Stimulated activated CD4-positive, alpha-beta T cell treated with anti-CD3 and anti-CD28 coated beads, Interleukin-1b, Interleukin-23, amount 100 ng/mL, for 4 hours (primary cell): ENCODE data around the gene FBXO44.

Source experiments
- DNase-seq, 2 donors: peaks; one replicate each; pipeline ENCODE4 v3.0.0-alpha.2; 2020; ENCODE audit warnings: low read depth in 2 of 2

Gene FBXO44

GRCh38 chr1:11640101-11640500 is 14.6 kb upstream of the FBXO44 start:
- DNase-seq = no peak

DNA sequence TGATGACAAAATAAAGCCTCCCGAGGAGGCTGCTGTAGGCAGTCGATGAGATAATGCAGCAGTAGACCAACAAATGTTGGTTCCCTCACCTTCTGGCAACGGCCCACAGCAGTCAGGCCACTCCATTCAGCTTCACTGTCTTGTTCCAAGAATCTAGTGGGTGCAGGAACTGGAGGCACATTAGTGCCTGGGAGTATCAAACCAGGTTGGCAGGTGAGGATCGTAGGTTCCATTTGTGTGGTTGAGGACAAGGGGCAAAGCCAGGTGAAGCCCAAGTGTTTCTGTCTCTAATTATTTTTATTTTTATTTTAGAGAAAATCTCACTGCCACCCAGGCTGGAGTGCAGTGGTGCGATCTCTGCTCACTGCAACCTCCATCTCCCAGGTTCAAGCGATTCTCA is 13.7 kb upstream of the FBXO44 start:
- DNase-seq = no peak

GRCh38 chr1:11641776-11642305 is 12.8 kb upstream of the FBXO44 start:
- no peak for DNase-seq

DNA sequence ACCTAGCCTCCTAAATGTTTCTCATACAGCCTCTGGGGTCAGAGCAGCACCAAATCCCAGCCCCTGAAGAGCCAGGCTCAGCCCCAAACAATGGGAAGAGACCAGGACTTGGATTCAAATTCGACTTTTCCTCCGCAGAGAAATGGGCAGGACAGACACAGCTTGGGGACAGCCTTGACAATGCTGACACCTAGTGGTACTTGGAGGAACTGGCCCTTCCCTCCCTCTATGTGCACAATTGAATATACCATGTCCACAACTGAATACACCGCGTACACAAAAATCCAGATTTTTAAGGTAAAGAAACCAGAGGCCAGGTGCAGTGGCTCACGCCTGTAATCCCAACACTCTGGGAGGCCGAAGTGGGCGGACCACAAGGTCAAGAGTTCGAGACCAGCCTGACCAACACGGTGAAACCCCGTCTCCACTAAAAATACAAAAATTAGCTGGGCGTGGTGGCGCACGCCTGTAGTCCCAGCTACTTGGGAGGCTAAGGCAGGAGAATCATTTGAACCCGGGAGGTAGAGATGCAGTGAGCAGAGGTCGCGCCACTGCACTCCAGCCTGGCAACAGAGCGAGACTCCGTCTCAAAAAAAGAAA is 12.2 kb upstream of the FBXO44 start:
- DNase-seq = peak; percentile 45 to 68

- no peak for DNase-seq
Observed at GRCh38 chr1:11643782-11644181, 10.9 kb upstream of the FBXO44 start.

- DNase-seq = no peak
Observed at GRCh38 chr1:11645270-11645669, 9.4 kb upstream of the FBXO44 start.

DNA sequence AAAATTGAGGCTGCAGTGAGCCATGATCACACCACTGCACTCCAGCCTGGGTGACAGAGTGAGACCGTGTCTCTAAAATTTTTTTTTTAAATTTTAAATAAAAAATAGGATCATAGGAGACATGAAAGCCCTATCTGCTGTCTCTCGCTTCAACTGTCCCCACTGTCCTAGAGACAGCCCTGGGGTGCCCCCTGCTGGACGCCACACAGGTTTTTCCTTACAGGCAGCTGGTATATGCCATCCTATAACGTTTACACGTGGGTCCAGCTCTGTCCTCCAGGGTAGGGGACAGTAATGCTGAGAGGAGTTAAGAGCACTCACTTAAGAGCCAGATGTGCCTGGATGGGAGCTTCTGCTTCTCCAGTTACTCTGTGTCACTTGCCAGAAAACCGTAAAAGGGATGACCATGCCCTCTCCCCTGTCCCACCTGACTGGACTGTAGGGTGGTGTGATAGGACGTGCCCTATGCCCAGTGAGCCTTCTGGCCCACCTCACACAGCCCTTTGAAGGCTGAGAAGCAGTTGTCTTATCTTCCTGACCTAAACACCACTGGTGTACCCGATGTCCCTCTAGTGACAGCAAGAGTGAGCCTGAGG is 8.9 kb upstream of the FBXO44 start:
- peak; percentile 76 to 81 for DNase-seq

GRCh38 chr1:11646317-11646716 is 8.4 kb upstream of the FBXO44 start:
- DNase-seq = no peak

DNA sequence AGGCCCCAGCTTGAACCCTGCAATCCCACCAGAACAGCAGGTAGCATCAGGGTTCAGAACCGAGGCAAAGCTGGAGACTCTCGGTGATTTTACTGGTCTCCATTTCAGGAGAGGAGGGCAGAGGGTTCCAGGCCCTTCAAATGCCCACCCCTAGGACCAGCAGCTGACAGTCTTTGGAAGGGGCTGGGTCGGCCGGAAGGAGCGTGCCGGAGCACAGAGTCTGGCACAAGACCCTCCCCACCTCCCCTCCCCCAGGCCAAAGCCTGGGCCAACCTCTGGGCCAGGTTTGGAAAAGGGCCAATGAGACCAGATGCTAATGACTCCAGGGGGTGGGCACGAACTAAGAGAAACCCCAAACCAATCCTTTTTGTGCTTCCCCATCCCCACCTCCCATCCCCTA is 7.3 kb upstream of the FBXO44 start:
- DNase-seq = no peak

- no peak for DNase-seq
Observed at GRCh38 chr1:11648039-11648438, 6.6 kb upstream of the FBXO44 start.

DNA sequence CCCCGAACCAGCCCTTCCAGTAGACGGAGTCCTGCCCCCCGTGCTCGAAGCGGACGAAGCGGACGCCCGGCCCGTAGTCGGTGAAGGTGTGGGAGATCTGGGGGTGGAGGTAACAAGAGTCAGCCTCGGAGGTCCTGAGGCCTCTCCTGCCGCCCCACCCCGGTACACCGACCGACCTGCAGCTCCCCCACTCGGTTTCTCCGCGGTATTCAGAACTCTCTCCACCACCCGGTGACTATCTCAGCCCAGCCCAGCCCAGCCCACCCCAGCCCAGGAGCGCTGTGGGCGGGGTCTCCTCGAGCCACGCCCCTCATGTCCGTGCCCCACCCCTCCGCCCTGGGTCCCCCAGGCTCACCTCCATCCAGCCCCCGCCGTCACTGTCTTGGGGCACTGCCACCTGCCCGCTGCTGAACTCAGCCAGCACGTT is 5.9 kb upstream of the FBXO44 start:
- peak in 1 of 2 donors; percentile 36 for DNase-seq

- no peak for DNase-seq
Observed at GRCh38 chr1:11649237-11649623, 5.4 kb upstream of the FBXO44 start.

DNA sequence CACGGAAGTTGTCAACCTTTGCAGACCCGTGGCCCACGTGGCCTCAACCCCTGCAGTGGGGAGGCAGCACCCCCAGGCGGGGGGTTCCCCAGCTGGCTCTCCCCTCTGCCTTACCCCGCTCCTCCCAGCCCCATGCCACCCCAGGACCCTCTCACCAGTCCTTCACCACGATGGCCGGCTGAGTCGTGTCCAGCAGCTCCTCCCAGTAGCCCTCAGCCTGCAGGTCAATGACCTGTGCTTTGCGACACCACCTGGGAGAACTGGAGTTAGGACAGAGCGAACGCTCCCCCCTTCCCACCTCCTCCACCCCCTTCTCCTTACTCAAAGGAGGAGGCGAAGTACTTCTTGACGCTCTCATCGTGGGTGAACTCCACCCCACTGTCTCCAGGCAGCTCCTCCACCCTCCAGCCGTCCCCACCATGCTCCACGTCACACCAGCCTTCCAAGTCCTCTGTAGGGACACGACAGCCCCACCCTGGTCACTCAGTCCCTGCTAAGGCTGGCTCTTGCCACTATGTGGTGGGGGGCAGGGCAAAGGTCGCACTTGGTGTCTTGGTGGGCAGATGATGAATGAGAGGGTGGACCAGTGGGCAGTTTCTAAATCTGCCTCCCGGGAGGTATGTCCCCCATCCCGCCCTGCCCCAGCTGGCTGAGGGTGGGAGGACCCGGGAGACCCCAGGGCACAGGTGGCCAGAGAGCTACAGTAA is 4.9 kb upstream of the FBXO44 start:
- no peak for DNase-seq

DNA sequence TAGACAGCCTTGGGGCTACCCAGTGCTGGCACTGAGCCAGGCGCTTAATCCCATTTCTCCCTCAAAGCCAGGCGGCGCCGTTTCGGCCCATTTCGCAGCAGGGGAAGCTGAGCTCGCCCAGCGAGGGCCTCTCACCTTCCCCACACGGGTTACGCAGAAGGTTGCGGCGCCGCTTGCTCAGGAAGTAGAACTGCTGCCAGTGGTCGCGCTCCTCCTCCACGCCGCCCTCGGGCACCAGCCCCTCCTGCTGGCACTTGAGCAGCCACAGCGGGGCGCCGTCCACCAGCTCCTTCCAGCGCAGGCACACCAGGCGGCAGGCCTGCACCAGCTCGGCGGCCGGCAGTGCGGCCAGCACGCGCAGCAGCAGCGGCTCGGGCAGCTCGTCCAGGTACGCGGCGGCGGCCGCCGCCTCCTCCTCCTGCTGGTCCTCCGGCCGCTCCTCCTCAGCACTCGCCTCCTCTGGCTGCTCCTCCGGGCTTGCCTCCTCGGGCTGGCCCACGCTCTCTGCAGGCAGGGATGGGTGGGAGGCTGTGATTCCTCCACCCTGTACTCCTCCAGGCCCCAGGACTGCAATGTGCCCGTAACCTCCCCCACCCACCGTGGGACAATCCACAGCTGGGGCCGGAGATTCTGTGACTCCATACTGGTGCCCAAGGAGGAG is 4.2 kb upstream of the FBXO44 start:
- peak; percentile 53 to 65 for DNase-seq

- DNase-seq = no peak
Observed at GRCh38 chr1:11651017-11651416, 3.7 kb upstream of the FBXO44 start.

- no peak for DNase-seq
Observed at GRCh38 chr1:11652203-11652780, 2.4 kb upstream of the FBXO44 start.

DNA sequence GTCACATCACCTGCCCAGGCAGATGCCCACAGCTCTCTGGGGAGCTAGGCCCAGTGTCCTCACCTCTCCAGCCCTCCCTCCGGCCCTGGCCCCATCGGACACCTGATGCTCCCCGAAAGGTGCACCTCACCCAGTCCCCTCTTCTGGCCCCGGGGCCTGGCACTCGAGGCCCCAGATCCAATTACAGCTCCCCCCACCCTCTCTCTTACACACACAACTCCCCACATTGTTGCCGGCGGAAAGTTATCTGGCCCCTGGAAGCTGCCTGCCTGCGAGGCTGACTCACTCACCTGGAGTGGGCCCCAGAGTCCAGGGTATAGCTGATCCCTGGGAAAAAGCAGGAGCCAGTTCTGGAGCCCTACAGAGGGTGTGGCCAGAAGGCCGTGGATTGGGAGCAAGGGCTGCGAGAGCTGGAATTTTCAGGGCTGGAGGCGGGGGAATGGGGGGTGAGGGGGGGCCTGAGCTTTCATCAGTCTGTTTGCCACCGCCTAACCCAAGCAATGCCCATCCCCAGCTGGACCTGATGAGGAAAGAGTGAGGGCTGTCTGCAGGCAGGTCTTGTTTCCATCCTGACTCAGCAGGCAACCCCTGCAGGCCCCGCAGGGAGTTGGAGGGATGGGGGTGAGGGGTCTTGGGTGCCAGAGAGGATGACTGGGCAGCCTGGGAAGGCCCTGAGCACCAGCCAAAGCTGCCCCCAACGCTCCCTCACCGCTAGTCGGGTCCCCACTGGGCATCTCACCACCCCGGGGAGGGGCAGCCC is 1.4 kb upstream of the FBXO44 start:
- no peak for DNase-seq

DNA sequence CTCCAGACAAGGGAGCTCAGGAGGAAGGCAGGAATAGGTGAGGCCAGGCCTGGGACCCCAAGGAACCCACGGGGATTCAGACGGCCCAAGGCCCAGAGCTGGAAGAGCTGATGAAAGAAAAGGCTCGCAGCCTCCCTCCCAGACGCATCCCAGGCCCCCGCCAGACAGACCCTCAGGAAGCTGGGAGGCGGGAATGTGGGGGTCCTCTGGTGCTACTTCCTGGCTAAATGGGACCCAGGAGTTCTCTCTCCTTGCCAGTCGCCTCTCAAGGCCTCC is 878 bp upstream of the FBXO44 start:
- DNase-seq = no peak

DNA sequence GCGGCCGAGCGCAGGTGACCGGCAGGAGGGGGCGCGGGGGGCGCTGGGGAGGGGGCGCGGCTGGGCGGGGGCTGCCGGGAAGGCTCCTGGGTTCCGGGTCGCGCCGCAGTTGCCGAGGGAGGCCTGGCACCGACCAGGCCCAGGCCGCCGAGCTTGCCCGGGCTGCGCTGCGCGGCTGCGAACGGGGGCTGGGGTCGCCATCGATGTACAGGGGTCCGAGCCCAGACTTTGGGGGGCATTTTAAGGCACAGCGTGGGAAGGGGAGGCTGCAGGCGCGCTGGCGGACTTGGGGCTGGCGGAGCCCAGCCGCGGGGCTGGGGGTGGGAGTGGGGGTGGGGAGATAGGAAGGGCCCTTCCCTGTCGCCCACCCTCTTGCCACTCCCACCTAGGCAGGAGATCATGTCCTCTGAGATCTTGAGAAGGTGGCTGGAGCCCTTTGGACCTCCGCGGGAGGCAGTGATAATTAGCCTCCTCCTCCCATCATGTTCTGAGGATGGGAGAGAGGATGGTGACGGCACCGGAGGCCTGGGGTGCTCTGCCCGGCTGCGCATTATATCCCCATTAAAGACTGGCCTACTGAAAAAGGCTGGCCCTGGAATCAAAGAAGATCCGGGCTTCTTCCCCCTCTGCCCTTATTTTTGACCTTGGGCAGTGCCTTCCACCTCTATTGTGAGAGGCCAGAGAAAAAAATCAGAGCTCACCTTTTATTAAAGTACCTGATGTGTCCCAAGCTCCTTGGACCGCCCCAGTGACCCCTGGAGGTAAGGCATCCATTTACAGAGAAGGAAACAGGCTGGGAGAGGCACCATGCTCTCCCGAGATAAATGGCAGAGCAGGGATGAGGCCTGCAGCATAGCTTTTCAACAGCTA is 497 bp downstream of the FBXO44 start:
- no peak for DNase-seq

GRCh38 chr1:11657654-11658053 is 3.0 kb downstream of the FBXO44 start:
- no peak for DNase-seq

DNA sequence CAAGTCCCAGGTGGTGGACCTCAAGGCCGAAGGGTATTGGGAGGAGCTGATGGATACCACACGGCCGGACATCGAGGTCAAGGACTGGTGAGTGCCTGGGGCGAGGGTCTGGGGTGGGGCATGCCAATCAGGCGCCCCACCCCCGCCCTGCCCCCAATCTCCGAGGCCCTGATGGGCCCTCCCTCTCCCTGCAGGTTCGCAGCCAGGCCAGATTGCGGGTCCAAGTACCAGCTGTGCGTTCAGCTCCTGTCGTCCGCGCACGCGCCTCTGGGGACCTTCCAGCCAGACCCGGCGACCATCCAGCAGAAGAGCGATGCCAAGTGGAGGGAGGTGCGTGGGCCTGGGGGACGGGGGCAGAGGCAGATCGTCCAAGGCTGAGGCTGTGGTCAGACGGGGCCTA is 3.9 kb downstream of the FBXO44 start:
- no peak for DNase-seq
